DMS 273 treated with DMSO at 0.1 percent for 48 hours (cell line): ENCODE results near the gene CLCNKA.

Experiments
- DNase-seq: peaks from one replicate; lab custom pipeline; 2025; lab: John Stamatoyannopoulos, UW

Gene CLCNKA

DNA sequence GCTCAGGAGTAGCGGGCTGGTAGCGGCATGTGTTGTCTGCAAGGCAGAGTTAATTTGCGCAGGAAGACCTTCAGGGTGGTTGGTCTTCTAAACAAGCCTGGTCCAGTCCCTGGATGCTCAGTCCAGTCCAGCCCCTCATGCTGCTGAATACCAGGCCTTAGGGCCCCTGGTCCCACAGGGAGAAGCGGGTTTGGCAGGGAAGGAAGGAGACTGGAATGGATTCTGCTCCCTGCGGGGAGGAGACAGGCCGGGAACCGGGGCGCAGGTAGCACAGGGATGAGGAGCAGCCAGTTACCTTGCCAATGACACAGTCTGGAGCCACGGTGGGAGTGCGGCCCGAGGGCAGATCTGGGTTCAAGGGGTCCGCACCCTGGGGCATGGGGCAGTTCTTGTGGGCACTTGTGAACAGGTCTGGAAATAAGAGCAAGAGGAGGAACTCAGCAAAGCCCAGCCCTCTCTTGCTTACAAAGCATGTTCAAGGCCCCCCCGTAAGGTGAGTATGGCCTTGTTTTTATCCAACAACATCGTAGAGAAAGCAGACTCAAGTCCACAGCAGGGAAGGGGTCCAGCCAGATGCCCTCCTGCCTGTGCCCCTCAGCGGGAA is 41.5 kb downstream of the CLCNKA start:
- DNase-seq = no peak

GRCh38 chr1:16063921-16064320 is 42.1 kb downstream of the CLCNKA start:
- DNase-seq = no peak

DNA sequence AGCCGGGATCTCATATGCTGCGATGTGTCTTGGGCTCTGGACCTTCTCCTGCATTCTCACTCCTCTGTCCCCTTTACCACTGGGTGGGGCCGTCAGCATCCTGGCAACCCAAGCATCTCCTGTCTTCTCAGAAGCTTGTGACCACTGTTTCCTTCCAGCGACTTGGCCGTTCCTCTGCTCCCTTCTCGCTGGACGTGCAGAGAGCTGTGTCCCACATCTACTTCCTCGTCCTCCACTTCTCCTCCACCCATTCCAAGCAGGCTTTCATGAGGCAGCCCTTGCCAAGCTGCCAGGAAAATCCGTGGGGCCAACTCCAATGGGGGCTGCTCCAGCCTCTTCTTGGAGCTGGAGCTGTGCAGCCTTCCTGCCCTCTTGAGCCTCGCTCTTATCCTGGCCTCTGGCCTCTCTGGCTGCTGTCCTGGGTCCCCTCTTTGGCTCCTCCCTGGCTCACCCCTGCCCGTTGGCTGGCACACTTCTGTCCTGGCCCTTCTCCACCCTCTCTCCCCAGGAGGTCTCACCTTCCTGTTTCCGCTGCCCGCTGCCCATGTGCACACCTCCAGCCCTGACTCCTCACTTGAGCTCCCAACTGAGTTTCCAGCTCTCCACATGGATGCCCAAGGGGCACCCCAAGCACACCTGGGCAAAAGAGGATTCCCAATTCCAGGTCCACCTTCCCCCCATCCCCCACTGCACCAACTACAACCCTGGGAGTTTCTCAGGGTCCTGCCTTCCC is 42.9 kb downstream of the CLCNKA start:
- DNase-seq = no peak

DNA sequence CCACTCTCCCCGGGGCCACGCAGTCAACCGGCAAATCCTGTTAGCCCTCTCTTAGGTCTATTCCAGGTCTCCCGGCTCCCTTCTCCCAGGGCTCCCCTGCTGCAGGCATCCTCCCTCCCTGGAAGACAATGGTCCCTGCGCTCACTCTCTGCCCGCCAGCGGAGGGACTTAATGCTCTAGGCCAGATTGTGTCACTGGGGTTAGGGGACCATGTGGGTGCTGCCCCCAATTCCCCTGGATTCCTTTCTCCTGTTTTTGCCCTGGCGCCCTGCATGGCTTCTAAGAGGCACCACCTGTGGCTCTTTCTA is 43.4 kb downstream of the CLCNKA start:
- no peak for DNase-seq

DNA sequence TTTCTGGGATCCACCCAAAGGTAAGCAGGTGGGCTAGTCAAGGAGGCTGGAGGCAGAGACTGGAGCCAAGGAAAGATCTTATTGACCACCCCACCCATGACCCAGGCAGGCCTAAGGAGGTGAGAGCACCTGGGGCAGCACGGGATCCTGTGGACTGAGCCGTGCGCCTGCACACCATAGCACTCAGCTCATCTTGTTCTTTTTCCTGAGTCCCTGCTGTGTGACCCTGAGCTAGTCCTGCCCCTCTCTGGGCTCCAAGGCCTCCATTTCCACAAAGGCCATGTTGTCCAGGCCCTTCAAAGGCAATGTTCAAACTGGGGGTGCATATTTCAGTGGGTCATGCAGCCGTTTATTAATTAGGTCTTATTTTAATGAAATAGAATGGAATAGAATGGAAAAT is 44.4 kb downstream of the CLCNKA start:
- no peak for DNase-seq

- no peak for DNase-seq
These were observed 45.4 kb downstream of the CLCNKA start for GRCh38 chr1:16067127-16067768.

DNA sequence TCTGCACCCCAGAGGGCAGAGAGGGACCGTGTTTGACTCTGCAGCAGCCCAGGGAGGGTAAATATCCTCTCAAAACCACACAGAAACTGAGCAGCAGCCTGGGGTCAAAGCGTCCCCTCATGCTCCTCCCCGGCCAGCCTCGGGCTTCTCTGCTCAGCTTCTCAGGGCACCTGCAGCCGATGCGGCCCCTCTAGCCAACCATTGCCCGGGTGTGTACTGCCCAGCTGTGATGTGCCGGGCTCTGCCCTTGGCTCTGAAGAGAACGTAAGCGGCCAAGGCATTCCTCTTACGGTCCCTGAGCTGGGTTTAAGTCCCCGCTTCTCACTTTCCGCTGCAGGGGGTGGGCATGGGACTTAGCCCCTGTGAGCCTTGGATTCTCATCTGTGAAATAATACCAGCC is 46.1 kb downstream of the CLCNKA start:
- no peak for DNase-seq

DNA sequence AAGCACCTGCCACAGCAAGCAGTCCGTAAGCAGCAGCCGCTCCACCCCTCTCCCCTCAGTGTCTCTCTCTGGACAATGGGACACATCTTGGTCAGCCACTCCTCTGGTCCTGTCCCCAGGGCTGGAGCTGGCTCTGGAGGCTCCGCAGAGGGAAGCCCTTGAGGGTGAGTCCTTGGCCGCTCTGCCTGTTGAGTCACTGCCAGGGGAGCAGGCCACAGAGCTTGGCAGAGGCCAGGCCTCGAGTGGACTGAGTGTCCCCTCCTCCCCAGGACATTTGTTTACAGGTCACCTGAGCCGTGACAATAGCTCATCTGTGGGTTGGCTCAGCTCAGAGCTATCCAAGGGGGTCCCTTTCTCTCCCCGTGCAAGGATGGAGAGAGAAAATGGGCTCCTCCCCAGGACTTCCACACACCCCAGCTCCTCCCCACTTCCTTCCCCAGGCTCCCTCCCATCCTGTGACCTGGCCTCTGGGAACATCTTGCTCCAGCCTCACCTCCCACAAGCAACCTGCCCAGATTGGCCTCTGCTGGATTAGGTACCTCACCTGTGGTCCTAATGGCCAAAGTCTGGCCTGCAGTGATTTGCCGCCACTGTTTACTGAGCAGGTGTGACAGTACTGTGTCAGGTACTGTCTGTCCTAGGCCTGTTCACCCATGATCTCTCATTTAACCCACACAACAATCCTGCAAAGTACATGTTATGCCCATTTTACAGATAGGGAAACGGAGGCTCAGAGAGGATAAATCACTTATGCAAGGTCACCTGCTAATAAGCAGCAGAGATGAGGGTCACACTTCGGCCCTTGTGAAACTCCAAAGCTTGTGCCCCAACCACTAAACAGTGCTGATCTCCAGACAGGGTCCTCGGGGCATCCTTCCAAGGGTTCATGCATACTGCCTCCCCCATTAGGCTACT is 46.8 kb downstream of the CLCNKA start:
- DNase-seq = no peak

DNA sequence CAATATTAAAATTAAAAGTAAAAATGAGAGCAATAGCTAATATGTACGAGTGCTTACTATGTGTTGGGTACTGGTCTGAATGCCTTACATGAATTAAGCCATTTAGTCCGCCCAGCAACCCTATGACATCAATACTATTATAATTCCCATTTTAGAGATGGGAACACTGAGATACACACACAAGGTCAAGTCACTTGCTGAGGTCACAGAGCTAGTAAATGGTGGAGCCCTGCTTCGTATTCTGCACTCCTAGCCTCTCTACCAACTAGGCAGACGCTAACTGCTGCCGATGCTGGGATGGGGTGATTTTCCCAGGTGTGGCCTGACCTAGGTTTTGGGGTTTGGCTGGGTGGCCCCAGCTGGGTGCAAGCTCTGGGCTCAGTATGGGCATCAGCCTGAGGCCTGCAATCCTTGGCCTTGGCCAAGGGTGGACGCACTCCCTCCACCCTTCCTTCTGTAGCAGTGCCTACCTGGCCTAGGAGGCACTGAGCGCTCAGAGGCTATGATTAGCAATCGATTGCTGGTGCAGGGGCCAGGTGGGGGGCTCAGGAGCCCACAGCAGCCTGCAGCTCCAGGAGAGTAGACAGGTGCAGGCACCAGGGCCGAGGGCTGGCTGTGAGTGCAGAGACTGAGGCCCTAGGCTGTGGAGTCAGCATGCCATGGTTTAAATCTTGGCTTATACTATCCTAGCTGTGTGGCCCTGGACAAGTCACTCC is 49.0 kb downstream of the CLCNKA start:
- DNase-seq = no peak

DNA sequence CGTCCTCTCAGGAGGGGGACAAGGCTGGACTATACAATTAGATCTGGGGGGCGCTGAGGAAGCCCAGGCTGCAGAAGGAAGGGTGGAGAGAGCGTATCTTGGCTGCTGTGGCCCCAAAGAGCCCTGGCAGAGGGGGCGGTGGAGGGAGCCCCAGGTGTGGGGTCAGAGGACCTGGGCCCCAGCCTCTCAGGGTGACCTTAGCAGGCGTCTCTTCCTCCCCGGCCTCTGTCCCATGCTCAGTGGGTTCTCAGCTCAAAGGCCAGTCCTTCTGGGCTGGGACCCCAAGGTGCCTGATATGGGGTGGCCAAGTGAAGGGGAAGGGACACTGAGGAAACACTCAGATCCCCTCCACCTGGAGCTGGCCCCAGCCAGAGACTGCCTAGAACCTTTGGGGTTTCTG is 49.8 kb downstream of the CLCNKA start:
- no peak for DNase-seq

DNA sequence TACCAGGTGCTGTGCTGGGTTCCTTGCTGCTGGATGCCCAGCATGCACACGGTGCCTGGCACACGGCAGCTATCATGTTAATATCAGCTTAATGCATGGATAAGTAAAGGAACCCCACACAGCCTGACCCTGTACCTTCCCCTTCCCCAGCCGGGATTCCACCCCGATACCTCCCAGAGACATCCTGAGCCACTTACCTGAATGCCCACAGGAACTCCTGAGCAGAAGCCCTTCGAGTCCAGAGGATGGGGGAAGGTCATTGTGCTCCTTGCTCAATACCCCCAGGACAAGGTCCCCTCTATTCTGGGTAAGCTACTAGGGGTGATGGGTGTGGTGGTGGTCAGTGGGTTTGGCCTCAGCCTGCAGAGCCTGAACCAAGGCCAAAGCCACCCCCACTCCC is 50.3 kb downstream of the CLCNKA start:
- no peak for DNase-seq

- DNase-seq = no peak
These were observed 51.0 kb downstream of the CLCNKA start for GRCh38 chr1:16072616-16073484.

DNA sequence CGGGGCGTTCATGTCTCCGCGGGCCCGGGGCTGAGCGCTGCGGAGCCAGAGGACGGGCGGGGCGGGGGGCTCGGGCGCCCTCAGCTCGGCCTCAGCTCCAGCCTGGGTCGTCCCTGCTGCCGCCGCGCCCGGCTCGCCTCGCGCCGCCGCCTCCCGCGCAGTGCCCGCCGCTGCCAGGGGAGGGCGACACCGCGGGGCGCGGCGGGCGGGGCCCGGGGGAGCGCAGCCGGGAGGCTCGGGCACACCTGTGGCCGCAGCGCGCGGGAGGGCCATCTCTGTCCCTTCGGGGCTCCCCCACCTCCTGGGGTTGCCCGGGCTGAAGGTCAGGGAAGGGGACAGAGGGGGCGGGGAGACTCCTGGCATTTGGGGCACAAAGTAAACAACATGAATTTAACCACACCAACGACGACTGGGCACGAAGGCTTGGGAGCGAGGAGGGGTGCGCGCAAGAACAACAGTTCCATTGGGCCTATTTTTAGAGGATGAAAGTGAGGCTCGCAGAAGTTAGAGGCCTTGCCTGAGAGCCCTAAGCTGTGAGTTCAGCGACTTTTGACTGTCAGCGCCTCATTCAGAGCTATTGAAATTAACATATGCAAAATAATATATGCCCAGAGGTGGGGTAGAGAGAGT is 51.8 kb downstream of the CLCNKA start, which contains the start of gene FAM131C:
Gene FAM131C, minus strand, starts transcription at position 162 of the 630 bp plus-strand sequence. CDS start 209 bp downstream, outside the sequence.
- DNase-seq = no peak

GRCh38 chr1:16074217-16074616 is 52.4 kb downstream of the CLCNKA start:
- no peak for DNase-seq

DNA sequence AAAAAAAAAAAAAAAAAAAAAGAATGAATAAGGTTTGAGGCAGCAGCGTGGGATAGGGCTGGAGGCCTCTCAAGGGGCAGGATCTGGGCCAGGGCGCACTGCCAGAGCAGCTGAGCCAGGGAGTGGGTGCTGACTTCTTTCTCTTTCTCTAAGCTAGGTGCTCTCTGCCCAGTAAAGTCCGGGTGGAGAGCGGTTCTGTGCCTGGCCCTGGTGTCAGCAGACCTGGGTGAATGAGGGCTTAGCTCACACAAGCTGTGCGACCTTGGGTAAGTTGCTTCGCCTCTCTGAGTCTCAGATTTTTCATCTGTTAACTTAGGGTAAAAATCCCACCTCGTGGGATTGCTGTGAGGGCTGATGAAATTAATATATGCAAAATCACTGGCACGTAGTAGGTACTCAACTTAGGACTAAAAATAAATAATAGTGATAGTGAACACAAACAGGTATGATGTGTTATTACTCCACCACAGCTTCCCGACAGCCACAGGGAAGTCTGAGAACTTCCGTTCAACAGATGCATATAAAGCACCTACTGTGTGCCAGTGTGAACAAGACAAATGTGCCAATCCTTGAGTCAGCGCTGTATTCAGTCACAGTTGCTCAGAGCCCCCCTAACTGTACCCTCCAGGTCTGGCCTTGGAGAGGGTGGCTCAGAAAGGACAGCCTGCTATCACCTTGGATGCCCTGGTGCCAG is 53.6 kb downstream of the CLCNKA start:
- DNase-seq = no peak

DNA sequence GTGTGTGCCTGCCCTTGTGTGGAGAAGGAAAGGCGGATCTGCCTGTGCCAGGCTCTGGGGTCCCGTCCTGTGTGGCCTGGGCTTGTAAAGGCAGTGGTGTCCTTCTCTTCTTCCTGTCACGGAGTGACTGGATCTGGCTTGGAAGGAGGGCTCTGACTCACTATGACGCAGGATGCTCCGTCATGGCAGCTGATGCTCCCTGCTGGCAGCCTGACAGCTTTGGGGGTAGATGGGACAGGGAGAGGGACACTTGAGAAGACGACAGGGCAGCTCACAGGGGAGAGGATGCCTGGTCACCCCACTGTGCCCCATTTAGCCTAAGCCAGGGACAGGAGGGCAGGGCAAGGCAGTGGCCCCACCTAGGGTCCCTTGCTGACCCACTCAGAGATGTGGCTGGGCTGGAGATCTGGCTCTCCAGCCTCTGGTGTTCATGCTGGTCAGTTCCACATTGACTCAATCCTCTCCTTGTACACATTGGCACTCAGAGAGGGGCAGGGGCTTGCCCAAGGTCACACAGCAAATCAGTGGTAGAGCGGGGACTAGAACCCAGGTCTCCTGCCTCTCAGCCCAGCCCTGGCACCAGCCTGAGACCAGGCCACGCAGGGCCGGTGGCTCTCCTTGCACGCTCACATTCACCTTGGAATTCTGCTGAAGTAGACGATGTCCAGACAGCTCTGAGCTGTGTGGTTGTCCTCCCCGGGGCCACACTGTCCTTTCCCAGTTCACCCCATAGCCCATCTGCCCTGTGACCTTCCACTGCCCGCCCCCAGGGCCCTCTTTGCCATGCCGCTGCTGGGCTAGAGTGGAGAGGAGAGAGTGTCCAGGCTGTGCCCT is 54.4 kb downstream of the CLCNKA start:
- no peak for DNase-seq

DNA sequence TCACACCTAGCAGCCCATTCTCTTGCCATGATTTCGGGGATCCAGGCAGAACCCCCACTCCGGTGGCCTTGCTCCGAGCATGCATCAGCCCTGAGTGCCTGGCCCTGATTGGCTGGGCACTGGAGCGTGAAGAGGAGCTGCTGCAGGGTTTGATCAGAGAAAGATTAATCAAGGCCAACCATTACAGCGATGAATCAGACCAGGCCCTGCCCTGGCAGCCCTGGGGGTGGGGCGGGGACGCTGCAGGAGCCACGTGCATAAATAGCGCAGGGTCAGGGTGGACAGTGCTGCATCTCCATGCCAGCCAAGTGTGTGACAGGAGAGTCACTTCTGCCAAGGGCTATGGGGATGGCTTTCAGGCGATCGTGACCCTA is 55.0 kb downstream of the CLCNKA start:
- DNase-seq = no peak

DNA sequence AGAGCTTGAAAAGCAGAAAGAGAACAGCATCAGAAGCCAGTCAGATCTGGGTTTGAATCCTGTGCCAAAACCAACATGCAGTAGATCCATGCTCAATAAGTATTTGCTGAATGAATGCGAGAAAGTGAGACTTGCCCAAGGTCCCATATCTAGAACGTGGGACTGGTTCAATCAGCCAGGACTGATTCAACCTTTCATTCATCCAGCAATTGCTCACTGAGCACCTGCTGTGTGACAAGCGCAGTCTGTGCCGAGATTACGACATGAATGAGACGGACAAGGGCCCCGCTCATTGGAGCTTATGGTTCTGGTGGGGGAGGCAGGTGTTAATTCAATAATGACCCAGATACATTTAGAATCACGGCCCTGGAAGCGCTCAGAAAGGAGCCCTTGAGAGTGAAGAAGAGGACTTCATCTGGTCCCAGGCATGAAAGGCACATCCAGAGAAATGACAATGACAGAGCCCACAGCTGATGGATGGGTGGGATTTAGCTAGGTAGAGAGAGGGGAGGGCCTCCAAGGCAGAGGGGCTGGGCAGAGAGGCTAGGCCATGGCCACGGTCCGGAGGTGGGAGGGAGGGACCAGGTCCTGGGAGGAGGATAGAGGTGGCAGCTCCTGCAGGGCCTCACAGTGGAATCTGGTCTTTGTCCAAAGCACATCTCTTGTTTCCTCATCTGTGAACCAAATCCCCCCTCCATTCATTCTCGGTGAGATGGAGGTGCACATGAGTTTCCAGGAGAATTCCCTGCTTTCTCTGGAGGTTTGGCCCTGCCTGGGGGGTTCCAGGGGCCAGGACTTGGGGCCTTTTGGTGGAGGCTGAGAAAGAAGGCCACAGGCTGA is 55.8 kb downstream of the CLCNKA start:
- DNase-seq = no peak
